HG03139 (cell line): ENCODE data around the gene CTNS.

ENCODE experiments used
- ATAC-seq: cut with Tn5 transposase; IDR thresholded peaks from one replicate; pipeline ENCODE4 v1.9.1; 2021; ENCODE audit not compliant: unreplicated experiment

CTNS gene

GRCh38 chr17:3636154-3636907, at the start of gene CTNS, which contains the start of gene SHPK:
TSS of gene CTNS (plus strand) at chr17:3636760. CDS start at chr17:3640207, 3,447 bp downstream.
TSS of gene SHPK (minus strand) at chr17:3636250. CDS start at chr17:3636219, 31 bp downstream.
- ATAC-seq: peak; percentile 93

- ATAC-seq: no peak
These were observed 46.8 kb upstream of the CTNS start for GRCh38 chr17:3589784-3590183.

GRCh38 chr17:3590231-3590630, 46.3 kb upstream of the CTNS start:
- ATAC-seq: no peak

GRCh38 chr17:3590768-3591167, 45.8 kb upstream of the CTNS start:
- no peak for ATAC-seq

- ATAC-seq: no peak
These were observed 44.2 kb upstream of the CTNS start for GRCh38 chr17:3592216-3592860.

- ATAC-seq: no peak
These were observed 43.2 kb upstream of the CTNS start for GRCh38 chr17:3593384-3593783.

GRCh38 chr17:3594051-3594800, 42.3 kb upstream of the CTNS start:
- ATAC-seq: no peak

GRCh38 chr17:3594976-3595375, 41.6 kb upstream of the CTNS start:
- no peak for ATAC-seq

- ATAC-seq: no peak
These were observed 39.6 kb upstream of the CTNS start for GRCh38 chr17:3596804-3597464.

GRCh38 chr17:3598078-3598477, 38.5 kb upstream of the CTNS start:
- ATAC-seq: no peak

GRCh38 chr17:3600529-3601205, 35.9 kb upstream of the CTNS start:
- no peak for ATAC-seq

- no peak for ATAC-seq
These were observed 34.1 kb upstream of the CTNS start for GRCh38 chr17:3602499-3602898.

- ATAC-seq: no peak
These were observed 33.3 kb upstream of the CTNS start for GRCh38 chr17:3603119-3603869.

GRCh38 chr17:3603870-3604259, 32.7 kb upstream of the CTNS start:
- ATAC-seq: no peak

- ATAC-seq: no peak
These were observed 26.9 kb upstream of the CTNS start for GRCh38 chr17:3609689-3610088.

GRCh38 chr17:3610523-3610922, 26.0 kb upstream of the CTNS start:
- ATAC-seq: no peak

- ATAC-seq: no peak
These were observed 23.4 kb upstream of the CTNS start for GRCh38 chr17:3613124-3613523.

GRCh38 chr17:3615160-3615870, 21.2 kb upstream of the CTNS start:
- ATAC-seq: no peak

GRCh38 chr17:3621146-3621720, 15.3 kb upstream of the CTNS start:
- no peak for ATAC-seq
